ENCODE results near the gene MEF2A. TPM values are rescaled to one million over a fixed set of nuclear protein-coding genes. Genes with fewer than 3 reads are reported as not detected.
A peak's percentile ranks its signal among the peaks of the same experiment; 100 is the strongest.

The MEF2A gene
- total and polyA plus RNA-seq, 5 experiments from 2014 or later, result 14.6 to 43.9 (median 22.4) TPM

DNA sequence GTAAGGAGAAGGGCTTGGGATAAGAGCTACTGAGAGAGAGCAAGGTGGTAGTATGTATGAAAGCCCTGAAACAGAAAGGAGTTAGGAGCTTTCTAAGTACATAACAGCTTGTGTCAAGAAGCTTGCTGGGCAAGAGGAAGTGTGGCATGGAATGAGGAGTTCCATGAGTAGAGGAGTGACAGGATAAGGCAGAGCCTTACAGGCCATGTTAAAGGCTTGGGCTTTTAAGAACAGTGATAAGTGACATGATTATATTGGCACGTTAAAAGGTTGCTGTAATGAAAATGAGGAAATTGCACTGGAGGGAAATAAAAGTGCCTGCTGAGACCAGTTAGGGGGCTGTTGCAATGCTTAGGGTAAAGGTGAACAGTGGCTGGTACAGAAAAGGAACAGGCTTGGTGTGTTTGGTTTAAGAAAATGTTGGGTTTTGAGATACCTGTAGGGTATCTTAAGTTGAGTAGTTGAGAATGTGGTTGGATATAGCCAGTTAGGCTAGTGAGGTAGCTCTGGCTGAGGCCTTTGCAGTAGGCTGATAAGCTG lies 49.0 kb downstream of the MEF2A start:
- POLR2A ChIA-PET, result no interaction called here
- Mint-ChIP-seq H3K4me3 (no peak overlapping the region), H3K27me3 (no peaks in the 10 kb centered on the region), H3K36me3 (peaks cover 0 to 2% (median 0%) of the 10 kb centered on the region in 3 donors), H3K27ac (peak overlapping the region in 9 of 10 donors; percentile 7 to 75 (median 48)), H3K9me3 (no peaks in the 10 kb centered on the region), H3K4me1 (peaks cover 18 to 72% (median 70%) of the 10 kb centered on the region in 4 donors)
- peak in 1 of 2 donors; percentile 32 for ATAC-seq
- no peak for DNase-seq

DNA sequence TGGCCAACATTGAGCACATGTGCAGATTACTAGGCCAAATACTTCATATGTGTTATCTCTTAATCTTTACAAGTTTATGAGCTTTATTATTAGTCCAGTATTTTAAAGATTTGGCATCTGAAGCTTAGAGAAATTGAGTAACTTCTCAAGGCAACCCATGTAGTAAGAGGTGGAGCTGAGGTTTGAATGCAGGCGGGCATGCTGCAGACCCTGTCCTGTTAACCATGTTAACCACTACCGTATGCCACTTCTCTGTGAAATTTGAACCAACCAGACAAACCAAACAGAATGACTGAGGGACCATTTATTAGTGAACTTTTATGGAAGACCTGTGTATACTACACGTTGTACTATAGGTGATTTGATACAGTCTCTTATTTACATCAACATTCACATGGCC lies 49.7 kb downstream of the MEF2A start:
- Mint-ChIP-seq H3K9me3 (no peaks in the 10 kb centered on the region), H3K36me3 (peaks cover 0 to 2% (median 2%) of the 10 kb centered on the region in 3 donors), H3K4me3 (no peak overlapping the region), H3K27me3 (no peaks in the 10 kb centered on the region), H3K27ac (peak overlapping the region in 1 of 10 donors; percentile 58), H3K4me1 (peaks cover 20 to 77% (median 75%) of the 10 kb centered on the region in 4 donors)
- no peak for ATAC-seq
- POLR2A ChIA-PET, result no interaction called here
- no peak for DNase-seq

DNA sequence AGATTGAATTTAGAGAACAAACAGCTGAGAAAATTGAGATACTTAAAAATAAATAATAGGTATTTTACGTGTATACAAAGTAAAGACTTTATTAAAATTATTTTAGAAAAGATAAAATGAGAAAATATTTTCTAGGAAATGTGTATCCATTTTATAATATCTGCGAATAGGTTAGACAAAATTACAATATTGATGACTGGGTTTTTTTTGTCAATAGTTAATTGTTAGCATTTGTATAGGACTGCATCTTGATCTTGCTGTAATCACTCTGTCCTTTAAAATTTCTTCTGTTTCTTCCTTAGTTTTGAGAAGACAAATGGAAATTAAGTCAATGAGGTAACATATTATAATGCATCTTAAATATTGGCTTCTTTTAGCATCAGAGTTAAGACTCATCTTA lies 50.3 kb downstream of the MEF2A start:
- H3K9me3 Mint-ChIP-seq, result no peaks in the 10 kb centered on the region
- H3K4me1 Mint-ChIP-seq, result peaks cover 20 to 77% (median 71%) of the 10 kb centered on the region in 4 donors
- peaks cover 0 to 9% (median 7%) of the 10 kb centered on the region in 3 donors for H3K36me3 Mint-ChIP-seq
- POLR2A ChIA-PET, result interaction anchor here (0.6 kb wide), 1 partner anchor 17 kb away, joined by 3 read pairs; no protein-coding TSS in a partner anchor
- ATAC-seq (no peak), DNase-seq (no peak)
- H3K27ac Mint-ChIP-seq, result peak overlapping the region in 1 of 10 donors; percentile 10
- H3K27me3 Mint-ChIP-seq, result no peaks in the 10 kb centered on the region
- H3K4me3 Mint-ChIP-seq, result no peak overlapping the region

DNA sequence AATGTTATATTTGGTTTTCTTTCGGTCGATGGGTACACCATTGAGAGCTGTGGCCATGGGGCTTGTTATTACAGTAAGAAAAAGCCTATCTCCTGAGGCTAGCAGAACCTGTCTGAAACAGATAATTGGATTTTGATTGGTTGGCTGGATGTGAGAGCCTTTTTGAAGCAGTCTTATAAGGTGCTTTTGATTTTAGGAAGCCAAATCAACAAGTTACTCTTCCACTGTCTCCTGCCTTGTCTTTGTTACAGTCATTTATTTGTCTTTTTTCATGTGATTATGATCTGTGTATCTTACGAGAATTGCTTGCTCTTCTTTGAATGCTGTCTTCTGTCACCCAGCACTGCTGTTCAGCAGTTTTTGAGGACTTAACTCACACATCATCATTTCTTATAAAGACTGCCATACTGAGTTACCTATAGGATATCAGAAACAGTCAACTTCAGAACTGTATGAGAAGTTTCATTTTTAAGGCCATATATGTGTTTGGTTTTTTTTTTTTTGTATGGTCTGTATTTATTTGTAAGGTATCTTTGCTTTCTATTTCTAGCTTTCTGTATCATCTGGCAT lies 51.1 kb downstream of the MEF2A start:
- POLR2A ChIA-PET, result interaction anchor here (0.7 kb wide), 1 partner anchor 202 kb away, joined by 3 read pairs; no protein-coding TSS in a partner anchor
- ATAC-seq (peak; percentile 35 to 44), DNase-seq (peak in 2 of 10 donors; percentile 13 to 15)
- Mint-ChIP-seq H3K4me1 (peaks cover 20 to 76% (median 66%) of the 10 kb centered on the region in 4 donors), H3K4me3 (peak overlapping the region in 6 of 10 donors; percentile 9 to 55 (median 21)), H3K27me3 (no peaks in the 10 kb centered on the region), H3K27ac (peak overlapping the region in 4 of 10 donors; percentile 10 to 71 (median 45)), H3K9me3 (no peaks in the 10 kb centered on the region), H3K36me3 (peaks cover 0 to 11% (median 10%) of the 10 kb centered on the region in 3 donors)

DNA sequence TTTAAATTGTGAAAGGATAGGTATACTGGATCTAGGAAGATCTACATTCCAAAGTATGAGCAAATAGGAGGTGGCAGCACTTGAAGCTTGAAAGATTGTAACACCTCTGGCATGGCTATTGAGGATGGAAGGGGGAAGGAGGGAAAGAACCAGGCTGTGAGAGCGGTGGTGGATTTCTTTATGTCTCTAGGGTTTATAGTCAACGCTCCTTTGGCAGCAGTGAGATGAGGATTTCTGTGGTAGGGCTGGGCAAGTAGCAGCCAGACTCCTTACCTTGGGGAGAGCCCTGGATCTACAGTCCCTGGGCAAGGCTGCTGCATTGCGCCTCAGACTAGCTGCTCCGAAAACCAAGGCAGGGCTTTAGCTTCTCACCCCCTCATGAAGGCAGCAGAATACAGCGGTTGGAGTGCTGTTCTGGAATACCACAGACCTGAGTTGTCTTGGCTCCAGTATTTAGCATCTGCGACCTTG lies 53.2 kb downstream of the MEF2A start:
- H3K36me3 Mint-ChIP-seq, result peaks cover 0 to 20% (median 16%) of the 10 kb centered on the region in 3 donors
- peaks cover 0 to 4% (median under 1%) of the 10 kb centered on the region in 9 donors for H3K9me3 Mint-ChIP-seq
- no peak overlapping the region for H3K4me3 Mint-ChIP-seq
- H3K27ac Mint-ChIP-seq, result peak overlapping the region in 6 of 10 donors; percentile 9 to 73 (median 41)
- ATAC-seq, result no peak
- DNase-seq, result no peak
- no peaks in the 10 kb centered on the region for H3K27me3 Mint-ChIP-seq
- H3K4me1 Mint-ChIP-seq, result peaks cover 20 to 61% (median 50%) of the 10 kb centered on the region in 4 donors
- POLR2A ChIA-PET, result no interaction called here

DNA sequence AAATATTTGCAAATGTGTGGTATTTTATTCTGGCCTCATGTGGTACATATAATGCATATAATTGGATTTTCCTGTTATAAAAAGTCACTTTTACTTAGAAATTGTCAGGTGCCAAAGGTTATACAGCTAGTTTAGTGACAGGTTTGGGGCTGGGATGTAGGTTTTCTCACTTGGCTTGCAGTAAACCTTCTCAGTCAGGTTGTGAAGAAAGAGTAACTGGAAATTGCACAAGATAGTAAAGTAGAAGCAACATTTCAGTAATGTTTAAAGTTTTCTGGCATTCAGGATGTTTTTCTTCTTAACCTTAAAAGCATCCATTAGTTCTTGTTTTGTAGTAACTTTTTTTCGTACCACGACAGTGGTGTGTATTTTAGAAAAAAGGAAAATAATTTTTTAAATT lies 53.9 kb downstream of the MEF2A start:
- peaks cover 7 to 27% (median 24%) of the 10 kb centered on the region in 3 donors for H3K36me3 Mint-ChIP-seq
- peaks cover 0 to 10% (median 3%) of the 10 kb centered on the region in 9 donors for H3K9me3 Mint-ChIP-seq
- no peak overlapping the region for H3K4me3 Mint-ChIP-seq
- POLR2A ChIA-PET, result no interaction called here
- peaks cover 16 to 57% (median 44%) of the 10 kb centered on the region in 4 donors for H3K4me1 Mint-ChIP-seq
- no peak for ATAC-seq
- H3K27me3 Mint-ChIP-seq, result no peaks in the 10 kb centered on the region
- peak overlapping the region in 6 of 10 donors; percentile 2 to 71 (median 18) for H3K27ac Mint-ChIP-seq
- DNase-seq, result no peak

DNA sequence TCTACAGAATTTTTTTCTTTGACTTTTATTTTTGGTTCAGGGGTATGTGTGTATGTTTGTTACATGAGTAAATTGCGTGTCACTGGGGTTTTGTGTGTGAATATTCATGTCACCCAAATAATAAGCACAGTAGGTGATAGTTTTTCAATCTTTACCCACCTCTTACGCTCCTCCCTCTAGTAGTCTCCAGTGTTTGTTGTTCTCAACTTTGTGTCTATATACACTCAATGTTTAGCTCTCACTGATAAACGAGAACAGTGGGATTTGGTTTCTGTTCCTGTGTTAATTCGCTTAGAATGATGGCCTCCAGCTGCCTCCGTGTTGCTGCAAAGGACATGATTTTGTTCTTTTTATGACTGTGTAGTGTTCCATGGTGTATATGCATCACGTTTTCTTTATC lies 54.4 kb downstream of the MEF2A start:
- POLR2A ChIA-PET, result no interaction called here
- Mint-ChIP-seq H3K9me3 (peaks cover 0 to 15% (median 6%) of the 10 kb centered on the region in 9 donors), H3K36me3 (peaks cover 11 to 31% (median 25%) of the 10 kb centered on the region in 3 donors), H3K4me3 (no peak overlapping the region), H3K4me1 (peaks cover 13 to 55% (median 39%) of the 10 kb centered on the region in 4 donors), H3K27me3 (no peaks in the 10 kb centered on the region), H3K27ac (peak overlapping the region in 4 of 10 donors; percentile 5 to 76 (median 38))
- DNase-seq (no peak), ATAC-seq (no peak)

DNA sequence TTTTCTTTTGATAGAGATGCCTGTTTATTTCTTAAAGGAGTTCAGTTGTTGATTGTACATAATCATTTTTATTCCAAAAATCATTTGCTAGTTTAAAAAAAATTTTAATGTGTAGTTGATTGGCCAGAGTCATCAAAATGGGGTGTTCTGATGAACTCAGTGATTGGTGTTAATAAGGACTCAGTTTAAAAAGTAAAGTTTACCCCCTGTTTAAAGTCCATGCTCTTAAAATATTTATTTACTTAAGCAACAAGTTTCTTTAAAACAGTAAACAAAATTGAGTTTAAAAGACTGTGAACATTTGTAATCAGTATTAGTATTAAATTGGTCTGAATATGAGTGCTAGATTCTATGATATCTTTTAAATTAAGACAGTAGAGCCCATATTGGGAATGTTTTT lies 56.0 kb downstream of the MEF2A start:
- DNase-seq (no peak), ATAC-seq (no peak)
- Mint-ChIP-seq H3K36me3 (peaks cover 26 to 45% (median 31%) of the 10 kb centered on the region in 3 donors), H3K27ac (no peak overlapping the region), H3K4me3 (no peak overlapping the region), H3K27me3 (no peaks in the 10 kb centered on the region), H3K9me3 (peaks cover 0 to 29% (median 11%) of the 10 kb centered on the region in 9 donors), H3K4me1 (peaks cover 23 to 59% (median 42%) of the 10 kb centered on the region in 4 donors)
- POLR2A ChIA-PET, result no interaction called here

DNA sequence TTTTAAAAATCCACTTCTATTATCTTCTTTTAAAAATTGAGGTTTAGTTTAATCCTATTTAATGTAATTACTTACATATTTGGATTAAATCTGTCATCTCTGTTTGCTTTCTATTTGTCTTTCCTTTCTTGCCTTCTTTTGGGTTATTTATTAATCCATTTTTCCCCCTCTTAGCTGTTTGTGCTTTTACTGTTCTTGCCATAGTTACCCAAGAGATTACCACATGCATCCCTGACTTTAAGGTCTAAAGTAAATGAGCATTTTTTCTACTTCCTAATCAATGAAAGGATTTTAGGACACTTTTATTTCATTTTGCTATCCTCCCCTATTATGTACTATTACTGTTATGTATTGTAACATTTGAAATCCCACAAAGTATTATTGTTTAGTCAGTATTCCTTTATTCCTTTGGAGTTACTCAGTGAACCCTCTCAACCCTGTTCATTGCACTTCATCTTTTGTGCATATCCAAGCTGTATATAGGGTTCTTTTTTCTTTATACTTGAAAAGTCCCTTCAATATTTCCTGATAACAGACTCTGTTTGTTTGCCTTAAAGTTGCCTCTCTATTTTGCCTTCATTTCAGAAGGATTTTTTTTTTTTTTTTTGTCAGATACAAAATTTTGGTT lies 62.7 kb downstream of the MEF2A start:
- no peaks in the 10 kb centered on the region for H3K27me3 Mint-ChIP-seq
- peaks cover 0 to 29% (median 12%) of the 10 kb centered on the region in 9 donors for H3K9me3 Mint-ChIP-seq
- H3K4me3 Mint-ChIP-seq, result no peak overlapping the region
- no peak for DNase-seq
- POLR2A ChIA-PET, result no interaction called here
- ATAC-seq, result no peak
- peak overlapping the region in 2 of 10 donors; percentile 15 to 24 for H3K27ac Mint-ChIP-seq
- H3K36me3 Mint-ChIP-seq, result peaks cover 32 to 44% (median 35%) of the 10 kb centered on the region in 3 donors
- H3K4me1 Mint-ChIP-seq, result peaks cover 32 to 75% (median 57%) of the 10 kb centered on the region in 4 donors

DNA sequence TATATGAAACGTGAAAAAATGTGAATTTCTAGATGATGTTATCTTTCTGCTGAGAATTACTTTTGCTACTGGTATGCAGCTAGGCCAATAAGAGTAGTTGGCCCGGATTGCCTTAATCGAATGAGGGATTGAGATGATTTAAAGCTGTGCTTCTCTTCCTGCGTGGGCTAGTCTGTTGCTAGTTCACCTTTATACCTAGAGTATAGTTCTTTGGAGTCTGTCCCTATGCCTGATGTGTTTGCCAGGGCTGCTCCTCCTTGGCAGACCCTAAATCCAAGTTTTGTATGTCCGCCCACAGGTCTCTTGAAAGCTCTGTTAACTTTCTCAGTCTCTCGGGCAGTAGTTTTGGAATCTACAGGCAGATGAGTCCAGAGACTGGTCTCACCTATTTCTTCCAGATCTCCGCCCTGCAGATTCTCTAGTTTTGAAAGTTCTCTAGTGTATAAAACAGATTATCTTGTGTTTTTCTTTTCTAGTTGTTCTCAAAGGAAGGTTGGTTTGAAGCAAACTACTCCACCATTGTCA lies 64.9 kb downstream of the MEF2A start:
- Mint-ChIP-seq H3K9me3 (peaks cover 0 to 20% (median 7%) of the 10 kb centered on the region in 9 donors), H3K4me1 (peaks cover 33 to 77% (median 56%) of the 10 kb centered on the region in 4 donors), H3K36me3 (peaks cover 37 to 47% (median 46%) of the 10 kb centered on the region in 3 donors), H3K27ac (peak overlapping the region in 5 of 10 donors; percentile 6 to 80 (median 17)), H3K27me3 (no peaks in the 10 kb centered on the region), H3K4me3 (peak overlapping the region in 2 of 10 donors; percentile 8 to 21)
- DNase-seq, result no peak
- POLR2A ChIA-PET, result interaction anchor here (1.0 kb wide), 1 partner anchor 265 kb away, joined by 3 read pairs; no protein-coding TSS in a partner anchor
- no peak for ATAC-seq

DNA sequence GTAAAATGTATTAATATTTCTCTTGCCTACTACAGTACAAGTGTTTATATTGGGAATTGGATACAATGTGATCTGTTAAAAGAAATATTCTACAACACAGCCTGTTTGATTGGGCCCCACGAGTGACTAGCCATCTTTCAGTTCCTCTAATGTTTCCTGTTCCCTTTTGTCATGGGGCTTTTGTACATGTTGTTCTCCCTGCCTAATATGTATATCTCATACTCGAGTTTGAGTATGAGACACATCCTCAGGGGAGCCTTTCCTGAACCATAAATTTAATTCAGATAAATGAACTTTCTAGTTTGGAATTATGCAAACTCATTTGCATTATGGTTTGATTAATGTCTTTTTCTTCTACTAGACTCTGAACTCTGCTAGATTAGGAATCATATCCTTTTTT lies 65.5 kb downstream of the MEF2A start:
- H3K36me3 Mint-ChIP-seq, result peaks cover 36 to 52% (median 46%) of the 10 kb centered on the region in 3 donors
- no peaks in the 10 kb centered on the region for H3K27me3 Mint-ChIP-seq
- peak overlapping the region in 4 of 10 donors; percentile 6 to 80 (median 16) for H3K27ac Mint-ChIP-seq
- ATAC-seq, result peak in 1 of 2 donors; percentile 57
- H3K9me3 Mint-ChIP-seq, result peaks cover 0 to 20% (median 4%) of the 10 kb centered on the region in 9 donors
- POLR2A ChIA-PET, result no interaction called here
- DNase-seq, result no peak
- peak overlapping the region in 3 of 10 donors; percentile 1 to 21 (median 2) for H3K4me3 Mint-ChIP-seq
- H3K4me1 Mint-ChIP-seq, result peaks cover 27 to 71% (median 53%) of the 10 kb centered on the region in 4 donors

DNA sequence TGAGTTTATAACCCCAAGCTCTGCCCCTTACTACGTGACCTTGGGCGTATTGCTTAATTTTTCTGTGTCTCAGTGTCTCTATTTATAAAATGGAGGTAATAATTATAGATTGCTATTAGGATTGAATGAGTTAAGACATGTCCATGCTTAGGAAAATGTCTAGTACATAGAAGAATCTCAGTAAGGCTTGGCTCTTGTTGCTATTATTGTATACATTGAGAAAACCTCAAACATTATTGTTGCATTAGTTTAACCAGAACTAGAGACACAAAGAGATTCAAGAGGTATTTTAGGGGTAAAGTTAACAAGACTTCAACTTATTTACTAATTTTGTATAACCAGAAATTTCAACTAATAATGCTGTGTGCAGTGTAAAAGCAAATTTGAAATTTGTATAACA lies 66.7 kb downstream of the MEF2A start:
- POLR2A ChIA-PET, result interaction anchor here (0.9 kb wide), 1 partner anchor 16 kb away, joined by 3 read pairs; no protein-coding TSS in a partner anchor
- H3K36me3 Mint-ChIP-seq, result peaks cover 35 to 55% (median 47%) of the 10 kb centered on the region in 3 donors

More for the DNA sequence above, 66.7 kb downstream of the MEF2A start:
- Mint-ChIP-seq H3K27me3 (no peaks in the 10 kb centered on the region), H3K4me1 (peaks cover 21 to 61% (median 46%) of the 10 kb centered on the region in 4 donors), H3K9me3 (peaks cover 0 to 22% (median 6%) of the 10 kb centered on the region in 9 donors), H3K27ac (no peak overlapping the region), H3K4me3 (no peak overlapping the region)
- DNase-seq, result no peak
- no peak for ATAC-seq

Data from naive thymus-derived CD8-positive, alpha-beta T cell (primary cell).